ENCODE measurements around the gene IMMP2L. TPM values are rescaled to one million over a fixed set of nuclear protein-coding genes. Genes with fewer than 3 reads are reported as not detected.

The IMMP2L gene
- total RNA-seq, 4 donors from 2014 or later = 19.0 to 37.2 (median 21.3) TPM

GRCh38 chr7:111588065-111588433 lies 25.8 kb upstream of the IMMP2L start:
- TF ChIP-seq CTCF (IDR thresholded peaks at IDR 0.05; ENCODE audit: low read depth) = no peak

GRCh38 chr7:111587410-111588064 lies 25.2 kb upstream of the IMMP2L start:
- TF ChIP-seq CTCF (IDR thresholded peaks at IDR 0.05; ENCODE audit: low read depth) = no peak

GRCh38 chr7:111586711-111587409 lies 24.6 kb upstream of the IMMP2L start:
- no peak for TF ChIP-seq CTCF (IDR thresholded peaks at IDR 0.05; ENCODE audit: low read depth)

GRCh38 chr7:111578754-111579153 lies 16.5 kb upstream of the IMMP2L start:
- no peak for TF ChIP-seq CTCF (IDR thresholded peaks at IDR 0.05; ENCODE audit: low read depth)

GRCh38 chr7:111571720-111572119 lies 9.4 kb upstream of the IMMP2L start:
- no peak for TF ChIP-seq CTCF (IDR thresholded peaks at IDR 0.05; ENCODE audit: low read depth)

- TF ChIP-seq CTCF (IDR thresholded peaks at IDR 0.05; ENCODE audit: low read depth) = no peak
Observed at GRCh38 chr7:111568870-111569462, 6.7 kb upstream of the IMMP2L start.

GRCh38 chr7:111568419-111568818 lies 6.1 kb upstream of the IMMP2L start:
- no peak for TF ChIP-seq CTCF (IDR thresholded peaks at IDR 0.05; ENCODE audit: low read depth)

Data from subcutaneous adipose tissue (tissue), 4 donors.